SH-SY5Y (cell line): Measurements from ENCODE around the gene NME4.

Source experiments
- GATA2 ChIP-seq: IDR thresholded peaks from 2 replicates; pipeline ENCODE4 v1.6.1; 2011; ENCODE audit warnings: mild to moderate bottlenecking, low read depth, low read length
- GATA3 ChIP-seq: IDR thresholded peaks from 2 replicates; pipeline ENCODE4 v1.6.1; 2011; ENCODE audit warnings: low read depth, mild to moderate bottlenecking, low read length, moderate library complexity

DNA sequence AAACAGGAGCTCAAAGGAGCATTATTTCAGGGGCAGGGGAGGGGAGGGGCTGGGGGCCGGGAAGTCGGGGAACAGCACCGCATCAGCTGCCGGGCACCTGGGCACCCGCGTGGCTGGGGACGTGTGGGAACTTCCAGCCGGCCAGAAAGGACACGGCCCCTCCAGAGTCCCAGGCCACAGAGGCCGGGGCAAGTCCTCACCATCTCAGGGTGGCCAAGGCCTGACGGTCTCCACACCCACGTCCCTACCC is 16.3 kb upstream of the NME4 start:
- no peak for TF ChIP-seq GATA2
- TF ChIP-seq GATA3: no peak
